Gastrocnemius medialis (tissue), 4 donors: Measurements from ENCODE around the gene CASP6. TPM values are rescaled to one million over a fixed set of nuclear protein-coding genes. Genes with fewer than 3 reads are reported as not detected.
A peak's percentile ranks its signal among the peaks of the same experiment; 100 is the strongest.

Source experiments
- ATAC-seq, 2 donors: fragments of 150-250 bp; one replicate each; pipeline ENCODE4 v1.9.1; 2016
- DNase-seq, 2 donors: peaks; one replicate each; pipeline ENCODE4 v3.0.0-alpha.2; 2019
- H3K27ac ChIP-seq, 4 donors: fragments of 200-600 bp; sonication (generic); 1 replicate in 1 of 4; 2 replicates in 3 of 4; pipeline ENCODE4 v1.5.1; 2016 to 2018; ENCODE audit warnings: mild to moderate bottlenecking in 2 of 4, moderate library complexity in 1 of 4
- H3K27me3 ChIP-seq, 3 donors: fragments of 200-600 bp; sonication (generic) in 2 of 3; 1 replicate in 1 of 3; 2 replicates in 2 of 3; pipeline versions ENCODE4 v1.5.1 to v1.6.0; 2016 to 2019; ENCODE audit warnings: mild to moderate bottlenecking in 1 of 3, moderate library complexity in 1 of 3
- H3K36me3 ChIP-seq, 2 donors: fragments of 200-600 bp; sonication (generic) in 1 of 2; one replicate each; pipeline ENCODE4 v1.5.1; 2017 to 2018
- H3K4me1 ChIP-seq, 2 donors: fragments of 200-600 bp; sonication (generic) in 1 of 2; one replicate each; pipeline ENCODE4 v1.5.1; 2016 to 2017; ENCODE audit warnings: mild to moderate bottlenecking in 2 of 2
- H3K4me3 ChIP-seq, 4 donors: fragments of 200-600 bp; sonication (generic) in 3 of 4; 1 replicate in 1 of 4; 2 replicates in 3 of 4; pipeline ENCODE4 v1.5.1; 2016 to 2019; ENCODE audit warnings: mild to moderate bottlenecking in 2 of 4
- H3K9me3 ChIP-seq, 3 donors: fragments of 200-600 bp; sonication (generic) in 2 of 3; 1 replicate in 1 of 3; 2 replicates in 2 of 3; pipeline ENCODE4 v1.5.1; 2016 to 2019
- CTCF ChIP-seq, 5 experiments: fragments of 450-650 bp in 3 of 5; fragments of 200-600 bp in 2 of 5; sonication (generic) in 2 of 5; IDR thresholded peaks in 4 of 5; conservative IDR thresholded peaks in 1 of 5; 1 replicate in 4 of 5; 2 replicates in 1 of 5; pipeline ENCODE4 v1.5.1; 2016 to 2019; ENCODE audit warnings: antibody characterized with exemption in 5 of 5, mild to moderate bottlenecking in 3 of 5, moderate library complexity in 3 of 5
- POLR2A ChIP-seq, 2 donors: fragments of 450-650 bp; IDR thresholded peaks; one replicate each; pipeline ENCODE4 v1.6.1; 2017; ENCODE audit warnings: antibody characterized with exemption in 2 of 2, mild to moderate bottlenecking in 2 of 2, moderate library complexity in 2 of 2
- in situ Hi-C, 4 donors: fragments of 200-750 bp; cut with MboI; loops; one replicate each; pipeline versions ENCODE4 v1.15.0 to v1.8.0; 2017; ENCODE audit warnings: low sequenced_read_pairs in 4 of 4
- intact Hi-C: fragments of 100-400 bp; cut with DNase I; formaldehyde crosslinking; loops from one replicate; pipeline ENCODE4 v1.15.1; 2023; ENCODE audit warnings: low total_unique reads
- total RNA-seq, 4 donors: library from RNA; depleted of rRNA; stranded (reverse); fragments of >200 nt; gene quantifications; one replicate each; pipeline versions ENCODE4 v1.1.0 to v1.2.3, GENCODE V29; 2016

Gene CASP6
- total RNA-seq, 4 donors from 2014 or later = 6.6 to 25.2 (median 9.0) TPM

- Histone ChIP-seq H3K4me1 (peaks cover 14 to 19% of the 10 kb centered on the region in 2 donors), H3K9me3 (no peaks in the 10 kb centered on the region), H3K27me3 (no peaks in the 10 kb centered on the region), H3K27ac (peak within 1 kb of the TSS; percentile 91 to 96 (median 95)), H3K4me3 (peak within 1 kb of the TSS; percentile 86 to 99 (median 94)), H3K36me3 (no peaks in the 10 kb centered on the region)
- DNase-seq (peak; percentile 54 to 61), ATAC-seq (peak; percentile 77 to 85)
- TF ChIP-seq POLR2A (IDR thresholded peaks at IDR 0.05) (peak; percentile 71 to 72), CTCF (IDR thresholded peaks at IDR 0.05 in 4 of 5, conservative IDR thresholded peaks at IDR 0.05 in 1 of 5) (no peak)
- in situ Hi-C loops (loop anchor here in 2 of 4 donors (10.0 kb wide), 1 partner anchor 85 kb away; the partner anchor contains the start of gene GAR1 (in 2 of the 2)), intact Hi-C loops (loop anchor here (1.0 to 10.0 kb wide), 4 partner anchors 27 to 1105 kb away; partner anchors contain the start of genes CASP6, GAR1 and RPL34)
Measured at GRCh38 chr4:109729718-109730618, 26.7 kb upstream of the CASP6 start, which contains the start of gene PLA2G12A. TSS of gene PLA2G12A (minus strand) at chr4:109730070. CDS start at chr4:109729809, 261 bp downstream.

DNA sequence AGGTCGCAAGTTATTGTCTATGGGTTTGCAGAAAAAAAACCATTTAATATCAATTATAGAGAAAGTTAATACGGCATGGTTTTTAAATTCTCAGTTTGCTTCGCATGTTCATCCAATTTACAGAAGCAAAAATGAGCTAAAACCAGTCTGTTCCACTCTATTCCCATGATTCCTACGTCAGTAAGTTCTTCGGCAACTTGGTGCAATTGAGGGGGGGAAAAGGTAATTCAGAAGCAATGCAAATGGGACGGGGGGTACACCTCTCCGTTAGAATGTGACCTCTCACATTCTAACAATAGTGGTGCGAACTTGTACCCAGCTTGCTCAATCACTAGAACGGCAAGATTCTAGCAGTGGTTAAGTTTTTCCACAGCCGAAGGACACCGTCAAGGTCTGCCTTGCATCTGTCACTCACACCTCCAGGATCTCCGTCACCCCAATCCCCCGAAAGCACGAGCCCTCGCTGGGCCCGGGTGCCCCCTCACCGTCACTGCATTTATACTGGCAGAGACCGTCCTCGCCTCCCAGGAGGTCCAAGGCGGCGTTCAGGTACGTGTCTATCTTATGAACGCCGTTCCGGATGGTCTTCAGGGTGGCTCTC is 26.0 kb upstream of the CASP6 start:
- ATAC-seq (peak in 1 of 2 donors; percentile 34), DNase-seq (no peak)
- in situ Hi-C loops = loop anchor here in 1 of 4 donors (10.0 kb wide), 1 partner anchor 86 kb away; the partner anchor contains the start of gene GAR1

GRCh38 chr4:109728385-109728784 is 25.1 kb upstream of the CASP6 start:
- in situ Hi-C loops = loop anchor here in 1 of 4 donors (10.0 kb wide), 1 partner anchor 86 kb away; the partner anchor contains the start of gene GAR1
- no peak for TF ChIP-seq POLR2A (IDR thresholded peaks at IDR 0.05)
- TF ChIP-seq CTCF (IDR thresholded peaks at IDR 0.05 in 4 of 5, conservative IDR thresholded peaks at IDR 0.05 in 1 of 5) = no peak
- H3K36me3 ChIP-seq = no peaks in the 10 kb centered on the region
- DNase-seq = no peak
- no peak for ATAC-seq
- H3K4me1 ChIP-seq = peaks cover 14 to 19% of the 10 kb centered on the region in 2 donors
- peak overlapping the region; percentile 86 to 99 (median 94) for H3K4me3 ChIP-seq
- no peak overlapping the region for H3K27ac ChIP-seq
- H3K9me3 ChIP-seq = no peaks in the 10 kb centered on the region
- no peaks in the 10 kb centered on the region for H3K27me3 ChIP-seq
- intact Hi-C loops = loop anchor here (10.0 kb wide), 1 partner anchor 1104 kb away; the partner anchor contains the start of gene RPL34

More for the DNA sequence above, 26.0 kb upstream of the CASP6 start:
- H3K4me1 ChIP-seq = peaks cover 14 to 19% of the 10 kb centered on the region in 2 donors
- intact Hi-C loops = loop anchor here (10.0 kb wide), 1 partner anchor 1104 kb away; the partner anchor contains the start of gene RPL34
- TF ChIP-seq POLR2A (IDR thresholded peaks at IDR 0.05) = no peak
- TF ChIP-seq CTCF (IDR thresholded peaks at IDR 0.05 in 4 of 5, conservative IDR thresholded peaks at IDR 0.05 in 1 of 5) = no peak
- H3K27me3 ChIP-seq = no peaks in the 10 kb centered on the region
- no peaks in the 10 kb centered on the region for H3K36me3 ChIP-seq
- H3K27ac ChIP-seq = peak overlapping the region; percentile 91 to 96 (median 95)
- H3K4me3 ChIP-seq = peak overlapping the region; percentile 86 to 99 (median 94)
- H3K9me3 ChIP-seq = no peaks in the 10 kb centered on the region

DNA sequence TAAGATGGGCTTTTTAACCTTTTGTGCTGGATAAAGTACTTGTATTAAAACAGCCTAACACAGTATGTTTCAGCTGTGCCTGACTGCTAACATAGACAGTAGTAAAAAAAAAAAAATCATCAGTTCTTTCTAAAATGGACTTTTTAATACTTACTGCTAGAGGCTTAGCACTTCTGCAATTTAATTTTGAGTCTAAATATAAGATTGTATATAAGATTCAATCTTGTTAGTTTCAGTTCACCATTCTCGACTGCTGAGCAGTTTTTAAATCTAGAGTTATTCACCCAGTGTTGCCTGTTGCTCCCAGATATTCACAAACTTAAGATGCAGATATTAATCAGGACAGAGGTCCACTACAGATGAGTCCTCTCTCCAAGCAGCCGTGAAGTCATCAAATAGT is 19.9 kb upstream of the CASP6 start:
- Histone ChIP-seq H3K9me3 (no peaks in the 10 kb centered on the region), H3K27ac (no peak overlapping the region), H3K4me1 (peaks cover 3% of the 10 kb centered on the region in 2 donors), H3K4me3 (no peak overlapping the region), H3K36me3 (no peaks in the 10 kb centered on the region), H3K27me3 (no peaks in the 10 kb centered on the region)
- DNase-seq (no peak), ATAC-seq (no peak)
- no peak for TF ChIP-seq POLR2A (IDR thresholded peaks at IDR 0.05)
- TF ChIP-seq CTCF (IDR thresholded peaks at IDR 0.05 in 4 of 5, conservative IDR thresholded peaks at IDR 0.05 in 1 of 5) = no peak
- intact Hi-C loops = loop anchor here (10.0 kb wide), 1 partner anchor 1098 kb away; the partner anchor contains the start of gene RPL34
- in situ Hi-C loops = loop anchor here in 3 of 4 donors (10.0 to 25.0 kb wide), 4 partner anchors 89 to 286 kb away; partner anchors contain the start of genes GAR1 (in 2 of the 3), SEC24B (in 2 of the 3) and CFI (in 1 of the 3)
